GM20431 (cell line): ENCODE results near the gene ZNF227.
"Not testable (repeated sequence)": the region's sequence is repeated elsewhere in the genome, so short reads cannot be mapped to it uniquely, and the experiment has no call there.

Experiments
- in situ Hi-C: fragments of 300-500 bp; cut with MseI, MboI; formaldehyde crosslinking; loops from one replicate; pipeline ENCODE4 v1.15.0; 2020; ENCODE audit warnings: low sequenced_read_pairs; ENCODE audit not compliant: unreplicated experiment

Gene ZNF227

DNA sequence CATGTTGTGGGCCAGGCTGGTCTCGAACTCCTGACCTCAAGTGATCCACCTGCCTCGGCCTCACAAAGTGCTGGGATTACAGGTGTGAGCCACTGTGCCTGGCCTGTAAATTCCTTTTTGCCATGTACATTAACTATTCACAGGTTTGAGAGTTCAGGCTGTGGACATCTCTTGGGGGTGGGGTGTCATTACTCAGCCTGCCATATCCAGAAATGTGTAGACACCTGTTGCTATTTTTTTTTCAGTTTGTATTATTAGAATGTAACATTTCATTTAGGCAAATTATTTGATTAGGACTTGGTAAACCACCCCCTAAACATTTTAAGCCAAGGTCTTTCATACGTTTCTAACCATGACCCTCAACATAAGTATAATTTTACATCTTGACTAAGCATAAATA lies 20.5 kb downstream of the ZNF227 start:
- in situ Hi-C loops: no loop called here

DNA sequence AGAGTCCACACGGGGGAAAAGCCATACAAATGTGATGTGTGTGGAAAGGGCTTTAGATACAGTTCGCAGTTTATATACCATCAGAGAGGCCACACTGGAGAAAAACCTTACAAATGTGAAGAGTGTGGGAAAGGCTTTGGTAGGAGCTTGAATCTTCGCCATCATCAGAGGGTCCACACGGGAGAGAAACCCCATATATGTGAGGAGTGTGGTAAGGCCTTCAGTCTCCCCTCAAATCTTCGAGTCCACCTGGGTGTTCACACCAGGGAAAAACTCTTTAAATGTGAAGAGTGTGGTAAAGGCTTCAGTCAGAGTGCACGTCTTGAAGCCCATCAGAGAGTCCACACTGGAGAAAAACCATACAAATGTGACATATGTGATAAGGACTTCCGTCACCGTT lies 24.1 kb downstream of the ZNF227 start:
- in situ Hi-C loops: no loop called here

DNA sequence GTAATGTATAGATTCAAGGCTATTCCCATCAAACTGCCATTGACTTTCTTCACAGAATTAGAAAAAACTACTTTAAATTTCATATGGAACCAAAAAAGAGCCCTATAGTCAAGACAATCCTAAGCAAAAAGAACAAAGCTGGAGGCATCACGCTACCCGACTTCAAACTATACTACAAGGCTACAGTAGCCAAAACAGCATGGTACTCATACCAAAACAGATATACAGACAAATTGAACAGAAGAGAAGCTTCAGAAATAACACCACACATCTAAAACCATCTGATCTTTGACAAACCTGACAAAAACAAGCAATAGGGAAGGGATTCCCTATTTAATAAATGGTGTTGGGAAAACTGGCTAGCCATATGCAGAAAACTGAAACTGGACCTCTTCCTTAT lies 40.0 kb downstream of the ZNF227 start:
- in situ Hi-C loops: not testable (repeated sequence)

DNA sequence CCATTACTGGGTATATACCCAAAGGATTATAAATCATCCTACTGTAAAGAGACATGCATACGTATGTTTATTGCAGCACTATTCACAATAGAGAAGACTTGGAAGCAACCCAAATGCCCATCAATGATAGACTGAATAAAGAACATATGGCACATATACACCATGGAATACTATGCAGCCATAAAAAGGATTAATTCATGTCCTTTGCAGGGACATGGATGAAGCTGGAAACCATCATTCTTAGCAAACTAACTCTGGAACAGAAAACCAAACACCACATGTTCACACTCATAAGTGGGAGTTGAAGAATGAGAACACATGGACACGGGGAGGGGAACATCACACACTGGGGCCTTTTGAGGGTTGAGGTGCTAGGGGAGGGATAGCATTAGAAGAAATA lies 41.1 kb downstream of the ZNF227 start:
- in situ Hi-C loops: not testable (repeated sequence)

DNA sequence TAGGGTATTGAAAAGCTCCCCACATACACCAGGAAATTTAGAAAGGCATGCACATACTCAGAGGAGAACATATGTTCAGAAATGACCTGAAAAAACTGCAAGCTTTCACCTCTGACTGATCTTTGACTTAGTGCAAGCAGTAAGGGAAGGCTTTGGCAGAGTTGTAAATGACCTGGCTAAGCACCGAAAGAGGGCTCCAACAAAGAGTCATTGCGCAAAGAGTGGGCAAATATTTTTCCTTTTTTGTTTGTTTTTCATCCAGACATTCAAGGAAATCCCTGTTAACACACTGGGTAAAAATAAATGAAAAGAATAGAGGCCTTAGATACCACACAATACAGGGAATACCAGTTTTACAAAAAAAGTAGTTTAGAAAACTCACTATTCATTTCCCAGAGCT lies 42.2 kb downstream of the ZNF227 start:
- in situ Hi-C loops: no loop called here

DNA sequence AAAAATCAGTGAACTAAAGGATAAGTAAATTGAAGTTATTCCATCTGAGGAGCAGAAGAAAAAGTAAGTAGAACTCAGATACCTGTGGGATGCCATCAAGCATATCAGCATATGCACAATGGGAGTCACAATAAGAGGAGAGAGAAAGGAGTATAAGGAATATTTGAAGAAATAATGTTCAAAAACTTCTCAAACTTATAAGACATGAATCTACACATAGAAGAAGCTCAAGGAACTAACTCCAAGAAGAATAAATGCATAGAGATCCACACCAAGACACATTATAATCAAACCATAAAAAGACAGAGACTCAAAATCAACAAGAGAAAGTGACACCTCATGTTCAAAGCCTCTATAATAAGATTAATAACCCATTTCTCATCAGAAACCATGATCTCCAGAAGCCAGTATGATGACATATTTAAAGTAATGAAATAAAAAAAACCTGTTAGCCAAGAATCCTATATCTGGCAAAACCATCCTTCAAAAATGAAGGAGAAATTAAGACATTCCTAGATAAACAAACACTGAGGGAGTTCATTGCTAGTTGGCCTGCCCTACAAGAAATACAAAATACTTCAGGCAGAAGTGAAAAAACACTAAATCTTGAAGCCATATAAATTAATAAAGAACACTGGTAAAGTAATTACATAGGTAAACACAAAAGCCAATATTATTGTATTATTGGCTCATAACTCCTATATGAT lies 43.5 kb downstream of the ZNF227 start:
- in situ Hi-C loops: no loop called here

DNA sequence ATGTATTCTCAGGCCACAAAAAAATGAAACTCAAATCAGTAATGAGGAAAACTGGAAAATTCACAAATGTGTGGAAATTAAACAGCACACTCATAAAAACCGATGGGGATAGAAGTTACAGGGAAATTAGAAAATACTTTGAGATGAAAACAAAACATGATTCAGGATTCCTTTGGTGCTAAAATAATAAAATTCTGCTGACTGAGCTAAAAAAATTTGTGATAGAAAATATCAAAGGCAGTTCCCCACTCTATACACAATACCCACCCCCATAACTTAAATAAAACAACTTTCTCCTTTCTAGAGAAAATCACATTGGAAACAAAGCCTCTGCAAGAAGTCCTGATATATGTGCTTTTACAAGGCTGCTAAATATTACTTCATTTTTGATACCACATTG lies 45.8 kb downstream of the ZNF227 start:
- in situ Hi-C loops: no loop called here

DNA sequence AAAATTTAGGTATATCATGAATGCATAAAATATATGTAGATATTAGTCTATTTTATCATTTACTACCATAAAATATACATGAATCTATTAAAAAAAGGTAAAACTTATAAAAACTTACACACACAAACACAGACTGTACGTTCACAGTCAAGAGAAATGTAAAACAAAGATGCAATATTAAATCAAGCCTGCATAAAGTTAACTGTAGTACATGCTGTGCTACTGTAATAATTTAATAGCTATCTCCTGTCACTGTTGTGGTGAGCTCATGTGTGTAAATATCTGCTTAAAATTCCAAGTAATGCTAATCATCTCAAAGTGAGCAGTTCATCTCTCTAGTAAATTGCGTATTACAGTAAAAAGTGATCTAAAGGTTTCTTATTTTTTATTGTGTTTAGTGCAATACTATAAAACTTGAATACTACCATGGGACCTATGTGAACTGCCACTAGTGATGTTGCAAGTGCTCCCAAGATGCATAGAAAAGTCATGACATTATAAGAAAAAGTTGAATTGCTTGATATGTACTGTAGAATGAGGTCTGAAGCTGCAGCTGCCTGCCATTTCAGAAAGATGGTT lies 46.6 kb downstream of the ZNF227 start:
- in situ Hi-C loops: no loop called here

DNA sequence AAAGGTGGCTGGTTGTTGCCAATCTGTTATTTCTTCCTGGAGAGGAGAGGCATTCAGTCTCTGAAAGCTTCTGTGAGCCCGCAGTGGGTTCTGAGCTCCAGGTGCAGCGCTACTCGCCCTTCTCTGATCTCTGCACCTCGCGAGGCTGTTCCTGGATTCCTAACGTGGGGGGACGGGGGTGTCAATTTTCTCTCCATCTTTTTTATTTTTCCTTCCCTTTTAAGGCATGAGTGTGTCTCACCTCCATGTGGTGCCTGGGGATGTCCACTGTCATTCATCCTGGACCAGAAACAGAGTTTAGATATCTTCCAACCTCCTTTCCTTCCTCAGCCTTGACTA lies 48.0 kb downstream of the ZNF227 start:
- in situ Hi-C loops: no loop called here

DNA sequence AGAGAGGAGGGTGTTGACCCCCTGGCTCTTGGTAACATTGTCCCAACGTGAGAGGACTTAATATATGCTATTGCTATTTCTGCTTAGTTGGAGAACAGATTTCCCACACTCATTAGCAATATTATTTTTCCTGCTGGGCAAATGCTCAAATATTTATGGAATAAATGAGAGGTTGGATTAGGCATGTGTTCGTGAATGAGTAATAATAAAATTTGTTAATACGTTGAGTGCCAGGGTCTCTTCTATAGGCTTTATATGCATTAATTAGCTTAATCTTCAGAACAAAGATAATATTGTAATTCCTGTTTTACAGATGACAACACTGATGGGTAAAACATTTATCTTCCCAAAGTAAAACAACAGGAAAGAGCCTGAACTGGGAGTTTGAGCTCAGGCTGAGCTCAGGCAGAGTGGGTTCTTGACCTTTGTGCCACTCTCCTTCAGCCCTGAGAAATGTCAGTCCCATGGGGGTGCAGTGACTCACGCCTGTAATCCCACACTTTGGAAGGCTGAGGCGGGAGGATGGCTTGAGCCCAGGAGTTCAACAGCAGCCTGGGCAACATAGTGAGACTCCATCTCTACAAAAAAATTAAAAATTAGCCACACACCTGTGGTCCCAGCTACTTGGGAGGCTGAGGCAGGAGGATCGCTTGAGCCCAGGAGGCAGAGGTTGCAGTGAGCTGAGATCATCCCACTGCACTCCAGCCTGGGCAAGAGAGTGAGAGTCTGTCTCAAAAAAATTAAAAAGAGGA lies 48.5 kb downstream of the ZNF227 start:
- in situ Hi-C loops: no loop called here

DNA sequence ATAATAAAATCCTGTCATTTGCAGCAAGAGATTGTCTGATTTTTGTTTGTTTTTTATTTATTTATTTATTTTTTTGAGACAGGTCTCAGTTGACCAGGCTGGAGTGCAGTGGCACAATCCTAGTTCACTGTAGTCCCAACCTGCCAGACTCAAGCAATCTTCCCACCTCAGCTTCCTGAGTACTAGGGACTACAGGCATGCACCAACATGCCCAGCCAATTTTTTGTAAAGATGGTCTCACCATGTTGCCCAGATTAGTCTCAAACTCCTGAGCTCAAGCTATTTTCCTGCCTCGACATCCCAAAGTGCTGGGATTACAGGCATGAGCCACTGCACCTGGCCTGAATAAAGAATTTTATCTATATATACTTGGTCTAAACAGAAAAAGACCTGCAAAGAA lies 65.0 kb downstream of the ZNF227 start:
- in situ Hi-C loops: no loop called here

DNA sequence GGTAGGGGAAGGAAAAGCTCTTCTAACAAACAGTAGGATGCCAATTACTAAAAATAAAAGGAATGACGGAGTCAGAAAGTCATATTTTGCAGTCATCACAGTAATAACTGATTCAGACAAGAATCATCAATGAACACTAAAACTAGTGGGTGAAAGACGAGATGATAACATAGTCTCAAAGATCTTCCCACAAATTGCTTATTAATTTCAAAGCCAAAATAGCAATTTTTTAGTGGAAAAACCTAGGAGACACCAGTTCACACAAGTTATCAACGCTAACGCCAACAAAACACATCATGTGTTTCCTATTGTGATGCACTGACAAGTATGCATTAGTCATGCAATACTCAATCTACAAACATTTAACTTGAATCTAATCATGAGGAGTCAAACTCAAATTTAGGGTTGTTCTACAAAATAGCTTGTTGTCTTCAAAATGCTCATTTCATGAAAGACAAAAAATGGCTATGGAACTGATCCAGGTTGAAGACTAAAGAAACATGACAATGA lies 65.9 kb downstream of the ZNF227 start:
- in situ Hi-C loops: no loop called here

DNA sequence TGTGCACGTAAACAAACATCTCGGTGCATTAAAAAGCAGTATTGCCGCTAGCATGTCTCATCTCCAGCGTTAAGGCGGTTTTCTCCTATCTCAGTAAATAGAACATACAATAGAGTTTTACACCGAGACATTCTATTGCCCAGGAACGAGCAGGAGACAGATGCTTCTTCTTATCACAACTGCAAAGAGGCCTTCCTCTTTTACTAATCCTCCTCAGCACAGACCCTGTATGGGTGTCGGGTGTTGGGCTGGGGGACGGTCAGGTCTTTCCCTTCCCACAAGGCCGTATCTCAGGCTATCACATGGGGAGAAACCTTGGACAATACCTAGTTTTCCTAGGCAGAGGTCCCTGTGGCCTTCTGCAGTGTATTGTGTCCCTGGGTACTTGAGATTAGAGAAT lies 68.6 kb downstream of the ZNF227 start:
- in situ Hi-C loops: no loop called here

DNA sequence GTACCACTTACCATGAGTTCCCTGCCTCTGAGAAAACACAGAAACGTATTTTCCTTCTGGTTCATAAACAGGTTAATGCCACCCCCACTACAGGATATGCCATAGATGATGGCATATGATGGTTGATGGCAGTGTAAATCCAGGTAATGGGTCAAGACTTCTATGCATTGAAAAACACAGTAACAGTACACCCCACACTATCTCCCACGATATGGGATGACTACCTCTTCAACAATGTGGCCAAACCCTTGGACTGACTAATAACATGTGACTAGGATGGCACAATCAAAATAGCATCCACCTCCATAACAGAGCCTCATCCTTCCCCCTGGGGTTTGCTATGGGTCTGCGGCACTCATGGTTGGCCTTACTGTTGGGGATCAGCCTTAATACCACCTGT lies 70.5 kb downstream of the ZNF227 start:
- in situ Hi-C loops: no loop called here

DNA sequence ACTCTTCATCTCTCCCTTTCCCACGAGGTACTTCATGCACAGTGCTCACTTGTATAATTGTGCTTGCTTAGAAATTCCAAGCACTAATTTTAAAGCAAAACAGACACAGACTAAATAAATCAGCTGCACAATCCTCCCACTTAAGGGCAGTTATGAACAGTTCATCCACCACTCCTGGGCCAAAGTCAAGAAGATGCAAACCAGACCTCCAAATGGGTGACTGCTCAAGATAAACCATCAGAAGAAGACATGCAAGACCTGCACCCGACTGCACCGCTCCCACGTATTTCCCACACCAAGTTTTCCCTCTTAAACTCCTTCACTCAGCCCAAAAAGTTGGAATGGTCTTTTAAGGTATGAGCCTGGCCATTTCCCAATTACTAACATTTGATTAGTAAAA lies 72.6 kb downstream of the ZNF227 start:
- in situ Hi-C loops: no loop called here
